Stimulated activated naive CD4-positive, alpha-beta T cell treated with Interleukin-2 at 50 U/mL for 16 hours (primary cell): ENCODE measurements around the gene FOXRED1.

Experiments used
- DNase-seq: peaks from one replicate; lab custom pipeline; 2025; lab: John Stamatoyannopoulos, UW

FOXRED1 gene

GRCh38 chr11:126312961-126313360 is 44.0 kb downstream of the FOXRED1 start:
- no peak for DNase-seq

GRCh38 chr11:126313826-126314225 is 44.9 kb downstream of the FOXRED1 start:
- DNase-seq, result no peak

- DNase-seq, result no peak
Measured at GRCh38 chr11:126317432-126317755, 48.4 kb downstream of the FOXRED1 start.

GRCh38 chr11:126317756-126318573 is 49.0 kb downstream of the FOXRED1 start:
- no peak for DNase-seq

GRCh38 chr11:126318574-126319373 is 49.8 kb downstream of the FOXRED1 start:
- DNase-seq, result no peak

GRCh38 chr11:126319374-126319740 is 50.4 kb downstream of the FOXRED1 start:
- DNase-seq, result no peak

GRCh38 chr11:126322996-126323395 is 54.0 kb downstream of the FOXRED1 start:
- DNase-seq, result no peak

- no peak for DNase-seq
Measured at GRCh38 chr11:126327281-126328000, 58.5 kb downstream of the FOXRED1 start.
